ENCODE data around the gene FRS3. TPM values are rescaled to one million over a fixed set of nuclear protein-coding genes. Genes with fewer than 3 reads are reported as not detected.
"Not testable (repeated sequence)": the region's sequence is repeated elsewhere in the genome, so short reads cannot be mapped to it uniquely, and the experiment has no call there.

The FRS3 gene
- polyA plus RNA-seq, 1 donor = 6.3 TPM

DNA sequence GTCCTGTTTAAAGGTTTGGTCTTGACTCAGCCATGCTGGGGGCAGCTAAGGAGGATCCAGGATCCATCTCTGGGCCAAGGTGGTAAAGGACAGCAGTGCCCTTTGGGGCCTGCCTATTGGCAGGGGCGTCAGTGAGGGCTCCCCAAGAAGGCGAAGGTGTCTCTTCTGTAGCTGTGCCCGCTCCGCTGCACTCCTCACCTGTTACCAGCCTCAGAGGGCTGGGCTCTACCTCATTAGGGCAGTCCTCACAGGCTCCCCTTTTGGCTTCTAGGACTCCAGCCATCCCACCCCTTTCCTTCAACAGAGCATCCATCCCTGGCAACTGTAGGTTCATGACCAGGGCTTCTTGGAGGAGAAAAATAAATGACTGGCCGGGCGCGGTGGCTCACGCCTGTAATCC, 10.3 kb downstream of the FRS3 start:
- DNase-seq (ENCODE audit: low read depth) = no peak

DNA sequence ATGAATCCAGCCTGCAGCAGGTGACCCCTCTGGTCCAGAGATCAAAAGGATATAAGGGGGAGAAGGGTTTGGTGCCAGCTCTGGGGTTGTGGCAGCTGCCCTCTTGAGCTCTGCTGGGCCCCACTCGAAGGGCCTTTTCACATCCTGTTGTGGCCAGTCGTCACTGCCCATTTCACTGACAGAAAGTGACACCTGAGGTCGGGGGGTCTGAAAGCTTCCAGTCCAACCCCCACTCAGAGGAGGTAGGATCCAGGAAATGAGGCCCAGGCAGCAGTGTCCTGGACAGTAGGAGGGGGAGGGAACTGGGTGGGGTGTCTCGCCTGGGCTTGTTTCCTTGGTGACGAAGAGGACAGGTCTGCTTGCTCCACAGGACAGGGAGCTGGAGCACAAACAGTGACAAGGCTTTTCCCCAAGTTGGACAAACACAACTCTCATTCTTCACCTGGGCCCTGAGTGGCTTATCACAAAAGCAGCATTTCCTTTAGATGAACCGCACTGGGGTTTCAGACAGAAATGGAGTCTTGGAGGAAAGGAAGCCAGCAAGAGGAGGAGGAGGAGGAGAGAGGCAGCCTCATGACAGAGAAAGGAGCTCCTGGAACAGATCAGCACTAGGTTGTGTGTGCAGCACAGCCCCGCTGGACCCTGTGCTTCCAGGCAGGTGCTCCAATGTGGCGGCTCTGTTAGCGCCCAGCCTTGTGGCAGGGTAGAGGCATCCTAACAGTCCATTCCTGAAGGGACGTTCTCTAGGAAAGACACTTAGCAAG, 11.0 kb downstream of the FRS3 start:
- no peak for DNase-seq (ENCODE audit: low read depth)

DNA sequence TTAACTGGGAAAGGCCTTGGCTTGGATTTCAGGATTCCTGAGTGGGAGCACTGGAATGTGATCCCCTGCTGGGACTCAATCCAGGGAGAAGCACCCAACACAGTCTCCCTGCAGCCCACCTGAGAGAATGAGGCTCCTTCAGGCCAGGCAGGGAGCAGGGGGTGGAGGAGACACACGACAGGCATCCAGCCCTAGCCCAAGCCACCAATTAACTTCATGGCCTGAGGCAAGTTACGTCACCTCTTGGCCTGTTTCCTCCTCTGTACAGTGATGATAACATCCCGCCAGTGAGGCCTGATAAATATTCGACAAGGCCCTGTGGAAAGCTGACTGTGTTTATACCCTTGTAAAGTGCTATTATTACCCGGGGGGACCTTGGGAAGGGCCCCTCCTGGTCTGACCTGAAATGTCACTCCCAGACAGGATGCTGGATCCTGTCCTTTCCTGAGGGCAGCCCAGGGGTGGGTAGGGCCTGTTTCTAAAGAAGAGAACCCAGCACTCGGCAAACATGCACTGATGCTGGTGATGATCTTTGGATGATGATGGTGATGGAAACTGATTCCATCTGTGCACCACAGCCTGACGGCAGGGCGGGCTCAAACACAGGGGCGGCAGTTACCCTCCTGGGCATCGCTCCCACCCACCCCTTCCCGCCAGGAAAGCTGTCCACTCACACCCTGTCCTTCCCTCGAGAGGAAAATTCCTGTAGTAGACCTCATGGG, 12.4 kb downstream of the FRS3 start:
- no peak for DNase-seq (ENCODE audit: low read depth)

DNA sequence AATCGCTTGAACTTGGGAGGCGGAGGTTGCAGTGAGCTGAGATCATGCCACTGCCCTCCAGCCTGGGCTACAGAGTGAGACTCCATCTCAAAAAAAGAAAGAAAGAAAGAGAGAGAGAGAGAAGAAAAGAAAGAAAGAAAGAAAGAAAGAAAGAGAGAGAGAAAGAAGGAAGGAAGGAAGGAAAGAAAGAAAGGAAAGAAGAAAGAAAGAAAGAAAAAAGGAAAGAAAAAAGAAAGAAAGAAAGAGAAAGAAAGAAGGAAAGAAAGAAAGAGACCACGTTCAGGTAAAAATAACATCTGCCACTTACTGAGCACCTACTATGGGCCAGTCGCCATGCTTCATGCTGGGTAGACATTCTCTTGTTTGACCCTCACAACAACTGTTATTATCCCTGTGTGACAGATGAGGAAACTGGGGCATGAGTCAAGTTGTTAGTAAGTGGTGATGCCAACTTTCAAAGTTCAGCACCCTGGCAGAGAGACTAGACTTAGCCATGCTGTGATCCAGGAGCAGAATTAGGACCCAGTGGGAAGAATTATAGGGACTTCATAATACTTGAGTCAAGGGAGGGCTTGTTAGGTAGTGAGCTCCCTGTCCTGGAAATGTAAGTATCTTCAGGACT, 13.5 kb downstream of the FRS3 start:
- not testable (repeated sequence) for DNase-seq (ENCODE audit: low read depth)

DNA sequence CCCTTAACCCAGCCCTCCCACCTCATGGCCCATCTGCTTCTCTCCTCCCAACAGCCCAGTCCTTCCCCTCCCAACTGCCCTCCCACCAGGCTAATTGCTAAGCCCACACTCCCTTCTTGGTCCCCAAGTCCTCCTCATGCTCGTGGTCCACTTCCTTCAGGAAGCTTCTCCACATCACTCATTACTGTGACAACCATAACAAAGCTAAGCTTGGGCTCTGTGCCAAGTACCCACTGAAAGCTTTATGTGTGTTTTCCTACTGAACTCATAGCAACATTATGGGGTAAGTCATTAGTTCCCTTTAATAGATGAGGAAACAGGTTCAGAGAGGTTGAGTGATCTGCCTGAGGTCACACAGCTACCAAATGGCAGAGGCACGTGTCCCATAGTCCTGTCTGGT, 16.2 kb downstream of the FRS3 start:
- DNase-seq (ENCODE audit: low read depth) = no peak

DNA sequence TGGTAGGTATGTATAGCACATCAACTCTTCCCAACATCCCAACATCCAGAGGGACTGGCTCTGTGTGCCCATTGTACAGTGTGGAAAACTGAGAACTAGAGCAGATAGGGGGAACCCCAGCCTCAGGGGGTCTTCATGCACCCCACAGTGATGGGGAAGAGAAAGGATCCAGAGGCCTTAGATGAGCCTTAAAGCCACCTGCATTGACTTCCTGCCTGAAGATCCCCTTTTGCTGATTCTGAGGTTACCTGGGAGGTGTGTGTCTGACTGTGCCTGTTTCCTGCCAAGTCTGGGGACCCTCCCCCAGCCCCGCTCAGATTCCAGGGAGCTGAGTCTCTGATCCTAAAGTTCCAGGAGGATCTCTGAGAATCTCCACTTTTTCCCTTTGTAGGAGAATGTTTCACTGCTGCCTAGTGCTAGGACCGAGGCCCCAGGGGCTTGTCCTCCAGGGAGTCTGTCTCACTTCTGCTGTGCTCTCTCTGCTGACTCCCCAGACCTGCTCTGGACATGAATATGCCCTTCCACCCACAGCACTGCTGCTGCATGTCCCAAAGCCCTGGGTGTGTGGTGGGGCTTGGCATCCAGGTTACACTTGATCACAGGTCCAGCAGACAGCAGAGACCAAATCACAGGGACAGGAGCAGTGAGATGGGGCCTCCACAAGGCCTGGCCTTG, 19.7 kb downstream of the FRS3 start:
- no peak for DNase-seq (ENCODE audit: low read depth)

DNA sequence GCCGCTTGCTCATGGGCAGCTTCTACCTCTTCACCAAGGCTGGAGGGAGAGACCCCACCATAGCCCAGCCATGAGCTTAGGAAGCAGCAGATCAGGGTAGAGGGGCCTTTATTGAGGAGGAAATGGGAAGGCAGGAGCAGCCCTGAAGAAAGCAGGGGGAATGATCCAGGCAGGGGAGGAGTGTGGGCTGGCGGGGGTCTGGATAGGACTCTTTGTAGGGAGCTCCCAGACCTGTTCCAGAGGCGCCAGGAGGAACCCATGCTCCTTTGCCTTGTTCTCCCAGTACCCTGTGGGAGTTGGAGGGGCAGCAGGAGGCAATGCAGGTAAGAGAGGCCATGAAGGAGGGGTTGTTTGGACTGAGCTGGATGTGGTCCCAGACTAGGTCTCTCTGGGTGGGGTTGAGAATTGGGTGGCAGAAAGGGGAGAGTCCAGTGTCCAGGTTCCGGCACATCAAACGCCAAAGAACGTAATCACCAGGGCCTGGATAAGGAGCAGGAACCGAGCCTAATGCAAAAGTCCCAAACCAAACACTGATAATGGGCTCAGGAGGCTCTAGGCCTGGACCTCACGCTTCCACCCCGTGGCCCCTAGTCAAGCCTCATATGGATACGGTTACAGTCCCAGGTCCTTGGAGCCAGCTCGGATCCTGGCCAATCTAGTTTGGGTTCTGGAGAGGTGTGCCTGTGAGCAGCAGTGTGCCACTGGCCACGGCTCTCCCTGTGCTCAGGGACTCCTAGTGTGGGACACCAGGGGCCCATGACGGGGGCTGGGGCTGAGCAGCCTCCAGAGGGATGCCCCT, 20.4 kb downstream of the FRS3 start:
- DNase-seq (ENCODE audit: low read depth) = no peak

DNA sequence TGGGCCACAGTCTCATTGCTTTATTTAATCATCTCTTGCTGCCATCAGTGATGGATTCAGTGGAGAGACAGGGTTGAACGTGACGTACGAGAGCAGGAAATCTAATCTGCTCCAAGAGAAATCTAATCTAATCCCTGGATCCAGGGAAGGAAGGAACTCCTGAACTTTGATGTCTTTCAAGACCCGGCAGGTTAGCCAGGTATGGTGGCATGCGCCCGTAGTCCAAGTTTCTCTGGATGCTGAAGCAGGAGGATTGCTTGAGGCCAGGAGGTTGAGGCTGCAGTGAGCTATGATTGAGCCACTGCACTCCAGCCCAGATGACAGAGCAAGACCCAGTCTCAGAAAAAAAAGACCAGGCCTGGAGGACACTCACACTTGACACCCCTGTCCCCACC, 21.1 kb downstream of the FRS3 start:
- DNase-seq (ENCODE audit: low read depth) = no peak

DNA sequence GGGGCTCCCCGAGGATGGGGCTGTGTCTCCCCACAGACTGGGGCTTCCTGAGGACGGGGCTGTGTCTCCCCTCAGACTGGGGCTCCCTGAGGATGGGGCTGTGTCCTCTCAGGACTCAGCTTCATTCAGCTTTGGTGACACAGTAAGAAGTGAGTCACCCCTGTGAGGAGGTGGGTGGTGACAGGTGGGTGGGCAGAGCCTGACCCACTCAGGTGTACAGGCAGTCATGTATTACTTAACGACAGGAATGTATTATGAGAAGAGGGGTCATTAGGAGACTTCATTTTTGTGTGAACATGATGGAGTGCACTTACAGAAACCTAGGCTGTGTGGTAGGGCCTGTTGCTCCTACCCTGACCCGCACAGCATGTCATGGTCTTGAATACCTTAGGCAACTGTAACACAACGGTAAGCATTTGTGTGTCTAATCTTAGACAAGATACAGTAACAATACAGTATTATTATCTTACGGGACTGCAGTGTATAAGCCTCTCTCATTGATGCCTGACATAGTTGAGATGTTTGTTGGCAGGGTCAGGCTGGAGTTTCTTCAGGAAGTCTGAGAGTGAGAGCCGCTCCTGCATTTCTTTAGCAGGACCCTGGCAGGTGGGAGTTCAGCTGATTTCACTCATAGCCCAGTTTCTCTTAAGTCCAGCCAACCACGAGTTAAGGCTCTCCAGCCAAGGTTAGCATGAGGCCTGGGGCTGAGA, 21.6 kb downstream of the FRS3 start:
- no peak for DNase-seq (ENCODE audit: low read depth)

DNA sequence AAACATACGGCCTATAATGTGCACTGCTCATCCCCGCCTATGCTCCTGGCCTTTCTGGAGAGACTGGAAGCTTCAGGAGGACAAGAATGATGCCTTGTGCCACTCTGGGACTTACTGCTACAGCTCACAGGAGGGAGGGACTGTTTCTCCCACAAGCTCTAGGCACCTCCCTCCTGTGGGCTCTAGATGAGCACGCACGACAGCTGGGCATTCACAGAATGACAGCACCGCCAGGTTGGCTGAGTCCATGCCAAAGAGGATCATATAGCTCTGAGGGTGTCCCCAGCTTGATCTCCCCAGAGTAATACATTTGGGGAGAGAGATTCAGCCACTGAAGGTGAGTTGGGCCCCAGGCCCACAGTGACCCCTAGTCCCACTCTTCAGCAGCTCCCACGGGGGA, 22.4 kb downstream of the FRS3 start:
- DNase-seq (ENCODE audit: low read depth) = no peak

DNA sequence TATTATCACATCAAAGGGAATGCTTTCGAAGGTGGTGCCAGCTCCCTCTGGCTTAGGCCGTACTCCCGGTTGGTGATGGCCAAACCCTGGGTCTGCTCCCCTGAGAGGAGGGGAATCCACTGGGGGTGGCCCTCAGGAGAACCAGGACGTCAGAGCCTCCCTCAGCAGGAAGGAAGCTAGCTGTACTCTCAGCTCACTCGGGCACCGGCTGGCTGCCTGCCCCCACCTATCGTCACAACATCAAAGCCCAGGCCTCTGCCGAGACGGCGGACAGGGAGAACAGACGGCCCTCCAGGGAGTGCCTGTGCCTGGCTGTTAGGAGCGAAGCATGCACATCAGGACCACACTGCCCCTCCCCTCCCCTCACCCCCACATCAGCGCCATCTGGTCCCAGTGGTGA, 23.3 kb downstream of the FRS3 start:
- DNase-seq (ENCODE audit: low read depth) = no peak

DNA sequence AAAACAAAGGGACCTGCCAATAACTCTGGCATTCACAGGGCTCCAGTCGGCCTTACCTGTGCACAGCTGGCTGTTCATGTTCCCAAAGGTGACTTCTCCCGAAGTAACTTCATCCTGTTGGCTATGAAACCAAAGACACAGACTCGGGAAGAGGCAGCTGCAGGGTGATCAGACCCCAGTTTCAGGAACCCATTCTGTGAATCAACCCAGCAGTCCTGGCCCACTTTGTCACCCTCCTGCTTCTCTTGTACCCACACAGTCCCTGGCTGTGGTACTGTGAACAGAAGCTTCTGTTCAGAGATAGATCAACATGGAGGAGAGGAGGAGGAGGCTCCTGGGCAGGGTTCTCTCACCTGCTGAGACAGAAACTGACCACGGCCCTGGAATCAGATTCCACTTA, 23.8 kb downstream of the FRS3 start:
- DNase-seq (ENCODE audit: low read depth) = no peak

DNA sequence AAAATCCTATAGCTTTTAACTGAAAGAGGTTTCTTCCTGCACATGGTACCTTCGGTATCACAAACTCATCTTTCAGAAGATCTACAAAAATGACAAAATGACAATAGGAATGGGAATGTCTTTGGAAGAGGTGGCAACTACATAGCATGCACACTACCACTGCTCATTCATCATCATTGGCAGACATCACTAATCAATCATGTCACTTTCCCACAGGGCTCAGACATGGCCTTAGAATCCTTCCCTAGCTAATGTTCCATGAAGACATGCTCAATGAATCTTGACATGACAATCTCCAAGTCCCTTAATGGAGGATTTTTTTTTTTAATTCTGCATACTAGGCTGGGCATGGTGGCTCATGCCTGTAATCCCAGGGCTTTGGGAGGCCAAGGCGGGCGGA, 29.3 kb downstream of the FRS3 start:
- no peak for DNase-seq (ENCODE audit: low read depth)

DNA sequence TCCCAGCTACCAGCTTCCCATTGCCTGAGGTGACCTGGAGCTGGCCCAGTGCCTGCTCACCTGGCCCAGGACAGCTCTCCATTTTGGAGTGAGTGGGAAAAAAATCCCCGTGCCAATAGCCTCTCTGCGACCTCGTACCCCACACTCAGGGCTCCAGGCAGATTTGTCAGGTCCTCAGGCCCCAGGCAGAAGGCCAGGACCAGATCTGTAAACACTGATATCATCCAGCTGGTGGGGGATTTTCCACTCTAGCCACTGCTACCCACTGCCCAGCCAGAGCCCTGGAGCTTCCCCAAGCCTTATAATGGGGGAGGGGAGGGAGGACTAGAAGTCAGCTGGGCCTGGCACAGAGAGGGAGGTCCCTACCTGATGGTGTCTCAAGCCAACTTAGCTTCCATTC, 31.2 kb downstream of the FRS3 start:
- no peak for DNase-seq (ENCODE audit: low read depth)

DNA sequence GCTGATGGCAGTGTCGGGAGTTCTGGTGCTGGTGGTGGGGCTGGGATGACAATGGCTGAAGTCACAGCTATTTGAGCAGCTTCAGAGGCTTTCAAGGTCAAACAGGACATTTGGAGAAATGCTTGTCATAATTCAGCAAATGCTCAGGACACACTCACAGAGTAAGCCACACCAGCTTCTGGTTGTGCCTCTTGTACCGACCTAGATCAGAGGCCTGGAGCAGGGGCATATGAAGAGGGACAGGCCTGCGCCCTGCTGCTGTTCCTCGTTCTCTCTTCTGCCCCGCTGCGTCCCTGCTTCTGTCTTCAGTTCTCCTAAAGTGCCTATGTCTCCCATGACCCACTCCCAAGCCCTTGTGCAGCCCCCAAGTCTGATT, 31.6 kb downstream of the FRS3 start:
- DNase-seq (ENCODE audit: low read depth) = no peak

DNA sequence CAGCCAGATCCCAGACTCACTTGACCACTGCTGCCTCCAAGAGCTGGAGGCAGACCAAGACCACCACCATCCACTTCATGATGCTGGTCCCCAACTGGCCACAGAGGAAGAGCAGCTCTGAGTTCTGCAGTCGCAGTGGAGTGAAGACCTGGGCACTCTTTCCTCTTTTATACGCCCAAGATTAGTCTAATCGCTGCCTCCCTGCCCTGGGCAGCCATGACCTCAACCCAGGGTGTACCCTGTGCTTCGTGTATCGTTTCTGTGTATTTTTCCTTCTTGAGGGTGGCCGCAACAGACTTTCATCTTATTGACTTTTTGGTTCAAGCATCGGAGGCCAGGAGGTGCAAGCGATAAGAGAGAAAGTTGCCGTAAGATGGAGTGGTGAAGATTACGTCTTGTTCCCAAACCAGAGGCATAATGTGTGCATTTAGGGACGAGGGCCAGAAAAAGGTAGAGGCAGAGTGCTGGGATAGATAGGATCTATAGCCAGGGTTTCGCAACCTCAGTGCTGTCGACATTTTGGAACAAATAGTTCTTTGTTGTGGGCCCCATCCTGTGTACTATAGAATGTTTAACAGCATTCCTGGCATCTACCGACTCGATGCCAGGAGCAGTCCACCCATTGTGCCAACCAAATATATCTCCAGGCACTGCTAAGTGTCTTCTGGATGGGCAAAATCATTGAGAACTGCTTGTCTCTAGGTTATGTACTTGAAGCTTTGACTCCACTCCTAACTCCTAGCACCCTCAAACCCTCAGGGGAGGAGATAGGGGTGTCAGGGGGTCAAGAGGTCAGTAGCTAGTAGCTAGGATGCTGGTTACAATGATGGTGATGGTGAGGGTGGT, 32.2 kb downstream of the FRS3 start, which contains the start of gene PGC:
Gene PGC, minus strand, starts transcription at position 142 of the 846 bp plus-strand sequence. Its CDS starts 63 bp downstream, at position 79.
- DNase-seq (ENCODE audit: low read depth) = no peak

DNA sequence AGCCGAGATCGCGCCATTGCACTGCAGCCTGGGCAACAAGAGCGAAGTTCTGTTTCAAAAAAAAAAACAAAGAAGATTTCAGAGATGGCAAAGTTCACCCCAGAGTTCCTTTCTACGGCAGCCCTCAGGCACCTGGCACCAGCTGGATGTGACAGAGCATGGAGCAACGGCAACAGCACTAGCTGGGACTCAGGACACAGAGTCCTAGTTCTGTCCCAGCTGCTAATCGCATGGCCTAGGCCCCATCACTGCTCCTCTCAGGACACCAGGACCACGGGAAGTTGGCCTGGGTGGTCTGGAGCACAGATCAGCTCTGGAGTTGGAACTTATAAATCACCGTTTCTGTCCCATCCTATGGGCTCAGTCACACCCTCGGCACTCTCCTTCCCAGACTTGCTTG, 33.6 kb downstream of the FRS3 start:
- no peak for DNase-seq (ENCODE audit: low read depth)

DNA sequence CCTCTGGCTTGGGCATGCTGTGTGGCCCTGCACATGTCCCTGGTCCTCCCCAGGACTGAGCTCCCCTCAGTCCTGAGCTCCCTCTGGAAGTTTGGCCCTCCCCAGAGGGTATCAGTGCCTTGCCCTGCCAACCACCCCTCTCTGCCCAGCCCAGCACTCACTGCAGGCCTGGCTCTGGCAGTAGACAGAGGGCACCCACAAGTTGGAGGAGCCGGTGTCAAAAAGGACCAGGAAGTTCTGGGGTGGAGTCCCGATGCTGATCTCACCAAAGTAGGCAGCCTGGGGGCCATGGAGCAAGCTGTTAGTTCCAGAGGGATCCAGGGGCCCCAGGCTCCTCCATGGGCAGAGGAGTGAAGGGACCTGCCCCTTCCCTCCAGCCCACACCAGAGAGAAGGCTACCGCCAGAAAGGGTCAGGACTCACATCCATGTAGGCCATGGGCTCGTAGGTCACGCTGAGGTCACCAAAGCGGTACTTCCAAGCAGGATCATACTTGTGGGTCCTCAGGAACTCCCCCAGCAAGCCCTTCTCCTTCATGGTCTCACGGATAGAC, 35.4 kb downstream of the FRS3 start:
- no peak for DNase-seq (ENCODE audit: low read depth)

DNA sequence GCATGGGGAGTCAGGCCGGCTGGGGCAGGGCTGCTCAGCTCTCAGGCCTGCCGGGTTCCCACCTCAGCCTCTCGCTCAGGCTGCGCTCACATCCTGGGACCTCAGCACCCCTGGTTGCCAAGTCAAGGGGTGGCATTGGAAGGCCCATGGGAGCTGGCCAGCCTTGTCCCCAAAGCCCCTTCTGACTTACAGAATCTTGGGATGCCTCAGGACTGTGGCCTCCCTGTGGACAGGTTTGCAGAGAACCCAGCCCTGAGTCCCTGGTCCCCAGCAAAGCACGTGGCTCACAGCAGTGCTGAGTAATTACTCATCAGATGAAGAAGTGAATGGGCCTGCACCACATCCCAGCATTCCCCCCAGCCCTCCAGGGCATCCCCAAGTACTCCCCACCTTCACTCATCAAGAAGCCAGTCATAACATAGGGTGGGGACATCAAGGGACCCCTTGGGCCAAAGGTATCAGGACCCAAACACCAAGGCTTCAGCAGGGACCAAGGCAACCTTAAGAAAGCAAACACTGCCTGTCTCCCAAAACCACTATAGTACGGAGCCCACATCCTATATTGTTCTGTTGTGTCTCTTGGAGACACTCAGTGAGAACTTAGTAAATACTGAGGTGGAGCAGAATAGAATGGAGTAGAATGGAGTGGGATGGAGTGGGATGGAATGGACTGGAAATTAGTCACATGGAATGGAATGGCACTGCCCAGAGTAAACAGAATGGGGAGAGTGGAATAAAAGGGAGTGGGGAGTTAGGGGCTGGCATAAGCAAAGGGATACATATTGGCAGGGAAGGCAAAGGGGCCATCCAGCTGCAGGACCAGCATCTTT, 36.1 kb downstream of the FRS3 start:
- DNase-seq (ENCODE audit: low read depth) = no peak

All from forelimb muscle (tissue), 1 donor.